IMR-90 (cell line): Measurements from ENCODE around the gene VIPR2. TPM values are rescaled to one million over a fixed set of nuclear protein-coding genes. Genes with fewer than 3 reads are reported as not detected.

ENCODE experiments used
- ATAC-seq: fragments of 200-7000 bp; cut with Tn5 transposase; 2 replicates; pipeline ENCODE4 v1.9.1; 2020; ENCODE audit warnings: low read depth, mild to moderate bottlenecking, moderate library complexity
- BruUV-seq: library from RNA; stranded (reverse); fragments of 400-500 nt; replicated peaks from 2 replicates; lab custom pipeline; 2021; lab: Mats Ljungman, UMichigan
- CTCF ChIA-PET: fragments of 300-600 bp; formaldehyde crosslinking; extraction: SDS; loops from one replicate; lab custom pipeline; 2021; ENCODE audit warnings: antibody characterized with exemption; lab: Yijun Ruan, JAX
- POLR2A ChIA-PET: fragments of 300-600 bp; sonication (Branson Sonifier 250); formaldehyde crosslinking; loops from one replicate; lab custom pipeline; 2022; ENCODE audit warnings: antibody characterized with exemption; ENCODE audit not compliant: unreplicated experiment; lab: Charles Lee
- DNase-seq: peaks from one replicate; pipeline ENCODE4 v3.0.0; 2013
- H2AFZ ChIP-seq: replicated peaks from 2 replicates; pipeline ENCODE3; 2013; ENCODE audit warnings: low read length, mild to moderate bottlenecking; ENCODE audit not compliant: poor library complexity
- H2AK5ac ChIP-seq: 2 replicates; pipeline ENCODE4 v1.6.1; 2013; ENCODE audit warnings: low read depth, low read length, inconsistent platforms
- H2AK9ac ChIP-seq: replicated peaks from 2 replicates; pipeline ENCODE3; 2013; ENCODE audit warnings: mild to moderate bottlenecking, low read depth, low read length, moderate library complexity; ENCODE audit not compliant: poor library complexity
- H2BK120ac ChIP-seq: 2 replicates; pipeline ENCODE4 v1.6.1; 2013; ENCODE audit warnings: low read depth, low read length, inconsistent platforms
- H2BK15ac ChIP-seq: 3 replicates; pipeline ENCODE4 v1.6.1; 2013; ENCODE audit warnings: low read depth, low read length, inconsistent platforms
- H2BK20ac ChIP-seq: 2 replicates; pipeline ENCODE4 v1.6.1; 2013; ENCODE audit warnings: low read depth, mild to moderate bottlenecking, inconsistent platforms, low read length, moderate library complexity
- H2BK5ac ChIP-seq: 2 replicates; pipeline ENCODE4 v1.6.1; 2013; ENCODE audit warnings: mild to moderate bottlenecking, low read depth, low read length, inconsistent platforms; ENCODE audit not compliant: poor library complexity, severe bottlenecking
- H3K14ac ChIP-seq: replicated peaks from 2 replicates; pipeline ENCODE4 v1.6.1; 2013; ENCODE audit warnings: low read depth, low read length, inconsistent platforms
- H3K18ac ChIP-seq: 2 replicates; pipeline ENCODE4 v1.6.1; 2013; ENCODE audit warnings: low read depth, low read length, control low read depth
- H3K23ac ChIP-seq: 2 replicates; pipeline ENCODE4 v1.6.1; 2013; ENCODE audit warnings: low read depth, low read length, inconsistent platforms
- H3K27ac ChIP-seq: 2 replicates; pipeline ENCODE4 v1.5.1; 2013; ENCODE audit warnings: mild to moderate bottlenecking, control low read depth, low read length; ENCODE audit not compliant: insufficient read depth
- H3K27me3 ChIP-seq: 2 replicates; pipeline ENCODE4 v1.6.1; 2013; ENCODE audit warnings: low read length; ENCODE audit not compliant: control insufficient read depth, insufficient read depth
- H3K36me3 ChIP-seq: 2 replicates; pipeline ENCODE4 v1.6.1; 2013; ENCODE audit warnings: low read length, mixed read lengths; ENCODE audit not compliant: control insufficient read depth, insufficient read depth
- H3K4ac ChIP-seq: 2 replicates; pipeline ENCODE4 v1.6.1; 2013; ENCODE audit warnings: low read depth, low read length, inconsistent platforms
- H3K4me1 ChIP-seq: 2 replicates; pipeline ENCODE4 v1.6.1; 2013; ENCODE audit warnings: low read length, mixed read lengths; ENCODE audit not compliant: control insufficient read depth, insufficient read depth
- H3K4me2 ChIP-seq: 2 replicates; pipeline ENCODE4 v1.6.1; 2013; ENCODE audit warnings: low read depth, mild to moderate bottlenecking, control low read depth, low read length, moderate library complexity
- H3K4me3 ChIP-seq: 2 replicates; pipeline ENCODE4 v1.5.1; 2013; ENCODE audit warnings: low read depth, mild to moderate bottlenecking, control low read depth, low read length, moderate library complexity; ENCODE audit not compliant: insufficient read depth
- H3K56ac ChIP-seq: 2 replicates; pipeline ENCODE4 v1.6.1; 2013; ENCODE audit warnings: low read length, inconsistent platforms; ENCODE audit not compliant: insufficient read depth; ENCODE audit errors: extremely low read depth
- H3K79me1 ChIP-seq, 2 experiments: 2 replicates each; pipeline ENCODE4 v1.6.1; 2013; ENCODE audit warnings: low read length in 2 of 2, inconsistent platforms in 1 of 2, low read depth in 1 of 2
- H3K9ac ChIP-seq: 2 replicates; pipeline ENCODE4 v1.6.1; 2013; ENCODE audit warnings: low read depth, low read length, control low read depth
- H3K9me1 ChIP-seq: 2 replicates; pipeline ENCODE4 v1.6.1; 2013; ENCODE audit warnings: low read length, inconsistent platforms; ENCODE audit not compliant: insufficient read depth
- H3K9me3 ChIP-seq: 2 replicates; pipeline ENCODE4 v1.6.1; 2013; ENCODE audit warnings: low read length; ENCODE audit not compliant: control insufficient read depth, insufficient read depth
- H4K20me1 ChIP-seq: 2 replicates; pipeline ENCODE4 v1.6.1; 2013; ENCODE audit warnings: low read length, inconsistent platforms; ENCODE audit not compliant: insufficient read depth
- H4K5ac ChIP-seq: 2 replicates; pipeline ENCODE4 v1.6.1; 2013; ENCODE audit warnings: mild to moderate bottlenecking, low read depth, low read length, control low read depth
- H4K8ac ChIP-seq, 2 experiments: 2 replicates each; pipeline ENCODE4 v1.6.1; 2013; ENCODE audit warnings: low read depth in 2 of 2, low read length in 2 of 2, control low read depth in 1 of 2, inconsistent platforms in 1 of 2
- H4K91ac ChIP-seq: 2 replicates; pipeline ENCODE4 v1.6.1; 2013; ENCODE audit warnings: low read depth, low read length, inconsistent platforms; ENCODE audit not compliant: insufficient read depth
- BHLHE40 ChIP-seq: fragments of 150-350 bp; IDR thresholded peaks from 2 replicates; pipeline ENCODE4 v1.6.1; 2016; ENCODE audit warnings: mild to moderate bottlenecking, low read depth, low read length
- CEBPB ChIP-seq: IDR thresholded peaks from 2 replicates; pipeline ENCODE4 v1.6.1; 2012; ENCODE audit warnings: low read depth, low read length, improper control_type of control experiment
- CHD1 ChIP-seq: IDR thresholded peaks from 2 replicates; pipeline ENCODE4 v1.6.1; 2012; ENCODE audit warnings: low read depth, low read length, improper control_type of control experiment
- FOS ChIP-seq: fragments of 150-350 bp; IDR thresholded peaks from 2 replicates; pipeline ENCODE4 v1.6.1; 2016; ENCODE audit warnings: low read depth, low read length
- MAFK ChIP-seq: IDR thresholded peaks from 2 replicates; pipeline ENCODE4 v1.6.1; 2012; ENCODE audit warnings: low read depth, low read length, improper control_type of control experiment
- MAZ ChIP-seq: IDR thresholded peaks from 2 replicates; pipeline ENCODE4 v1.6.1; 2012; ENCODE audit warnings: low read depth, mild to moderate bottlenecking, low read length, improper control_type of control experiment, moderate library complexity, borderline replicate concordance
- MXI1 ChIP-seq: IDR thresholded peaks from 2 replicates; pipeline ENCODE4 v1.6.1; 2012; ENCODE audit warnings: low read depth, mild to moderate bottlenecking, low read length, moderate library complexity, borderline replicate concordance
- NFE2L2 ChIP-seq: fragments of 150-350 bp; IDR thresholded peaks from 2 replicates; pipeline ENCODE4 v1.6.1; 2016; ENCODE audit warnings: low read depth, mild to moderate bottlenecking, low read length
- POLR2A ChIP-seq: IDR thresholded peaks from 2 replicates; pipeline ENCODE4 v1.6.1; 2012; ENCODE audit warnings: mild to moderate bottlenecking, low read depth, low read length
- RAD21 ChIP-seq: IDR thresholded peaks from 2 replicates; pipeline ENCODE4 v1.6.1; 2012; ENCODE audit warnings: low read length, improper control_type of control experiment
- RCOR1 ChIP-seq: IDR thresholded peaks from 2 replicates; pipeline ENCODE4 v1.6.1; 2012; ENCODE audit warnings: mild to moderate bottlenecking, low read length, improper control_type of control experiment; ENCODE audit not compliant: insufficient replicate concordance
- RFX5 ChIP-seq: IDR thresholded peaks from 2 replicates; pipeline ENCODE4 v1.8.0; 2012; ENCODE audit warnings: low read depth, mild to moderate bottlenecking, low read length, moderate library complexity
- WGBS, 2 experiments: methylation state at CpG; one replicate each; pipeline versions ENCODE4 v1.1.5 to v1.1.7; 2013; ENCODE audit warnings: missing lambda C conversion rate in 2 of 2; ENCODE audit not compliant: insufficient read length in 1 of 2; ENCODE audit errors: extremely low coverage in 2 of 2; 5-methylcytosine and 5-hydroxymethylcytosine counted together
- dilution Hi-C: fragments of 300-500 bp; cut with HindIII; formaldehyde crosslinking; loops from one replicate; pipeline ENCODE4 v1.14.3; 2018; ENCODE audit warnings: low sequenced_read_pairs; ENCODE audit not compliant: unreplicated experiment
- in situ Hi-C: fragments of 300-500 bp; cut with MboI; formaldehyde crosslinking; loops from 3 replicates; pipeline ENCODE4 v1.14.3; 2019; ENCODE audit warnings: low sequenced_read_pairs, inconsistent platforms, mixed read lengths
- intact Hi-C: fragments of 100-400 bp; cut with micrococcal nuclease; formaldehyde crosslinking; loops from 2 replicates; pipeline ENCODE4 v1.10.0; 2022
- polyA plus RNA-seq, 3 experiments: library from polyadenylated mRNA; depleted of rRNA; stranded (reverse); fragments of >200 nt; gene quantifications; 2 replicates each; pipeline ENCODE4 v1.2.3, GENCODE V29; 2012; ENCODE audit warnings: low replicate concordance in 1 of 3
- total RNA-seq: library from RNA; depleted of rRNA; stranded (reverse); fragments of >200 nt; gene quantifications from 2 replicates; pipeline ENCODE4 v1.2.3, GENCODE V29; 2012
- TF ChIP-seq, protein P1 (sequence below): conservative IDR thresholded peaks from 2 replicates; pipeline ENCODE4 v1.5.1; 2012; ENCODE audit warnings: mild to moderate bottlenecking, low read depth, low read length, improper control_type of control experiment
- TF ChIP-seq, protein P2 (sequence below): fragments of 150-350 bp; IDR thresholded peaks from 2 replicates; pipeline ENCODE4 v1.6.1; 2016; ENCODE audit warnings: low read depth, mild to moderate bottlenecking, low read length, moderate library complexity, borderline replicate concordance

Gene VIPR2
- total and polyA plus RNA-seq, 2 of the 4 experiments (the other 2 are of a cell fraction) = not detected

GRCh38 chr7:159108491-159108890 is 36.2 kb downstream of the VIPR2 start:
- Histone ChIP-seq H3K4ac (no peak overlapping the region), H3K14ac (no peak overlapping the region), H3K23ac (no peak overlapping the region), H2BK15ac (no peak overlapping the region), H2BK120ac (no peak overlapping the region), H4K91ac (no peak overlapping the region), H3K27ac (no peak overlapping the region), H3K9me3 (peaks cover 38% of the 10 kb centered on the region), H4K5ac (no peak overlapping the region), H3K9ac (no peak overlapping the region), H3K9me1 (no peaks in the 10 kb centered on the region), H2AK9ac (no peak overlapping the region), H2BK5ac (no peak overlapping the region), H3K36me3 (no peaks in the 10 kb centered on the region), H2BK20ac (no peak overlapping the region), H3K4me1 (no peaks in the 10 kb centered on the region), H4K20me1 (no peaks in the 10 kb centered on the region), H4K8ac (no peak overlapping the region), H3K56ac (no peak overlapping the region), H3K18ac (no peak overlapping the region), H3K4me3 (no peak overlapping the region), H2AFZ (no peak overlapping the region), H3K4me2 (no peak overlapping the region), H3K27me3 (no peaks in the 10 kb centered on the region), H3K79me1 (no peaks in the 10 kb centered on the region), H2AK5ac (no peak overlapping the region)
- ChIA-PET POLR2A (no interaction called here), CTCF (no interaction called here)
- BruUV-seq = no TSS peak
- intact Hi-C loops = no loop called here
- 50% methylated on average over 1 of the region's 2 CpGs; no CpG with 5 or more reads in 1 of the 2 experiments for WGBS, 2 experiments
- in situ Hi-C loops = no loop called here
- DNase-seq (no peak), ATAC-seq (no peak)
- TF ChIP-seq MAFK (no peak), FOS (no peak), CEBPB (no peak), MAZ (no peak), BHLHE40 (no peak), RAD21 (no peak), POLR2A (no peak), CHD1 (no peak), RFX5 (no peak), NFE2L2 (no peak), MXI1 (no peak), RCOR1 (no peak)
- TF ChIP-seq, protein P1, sequence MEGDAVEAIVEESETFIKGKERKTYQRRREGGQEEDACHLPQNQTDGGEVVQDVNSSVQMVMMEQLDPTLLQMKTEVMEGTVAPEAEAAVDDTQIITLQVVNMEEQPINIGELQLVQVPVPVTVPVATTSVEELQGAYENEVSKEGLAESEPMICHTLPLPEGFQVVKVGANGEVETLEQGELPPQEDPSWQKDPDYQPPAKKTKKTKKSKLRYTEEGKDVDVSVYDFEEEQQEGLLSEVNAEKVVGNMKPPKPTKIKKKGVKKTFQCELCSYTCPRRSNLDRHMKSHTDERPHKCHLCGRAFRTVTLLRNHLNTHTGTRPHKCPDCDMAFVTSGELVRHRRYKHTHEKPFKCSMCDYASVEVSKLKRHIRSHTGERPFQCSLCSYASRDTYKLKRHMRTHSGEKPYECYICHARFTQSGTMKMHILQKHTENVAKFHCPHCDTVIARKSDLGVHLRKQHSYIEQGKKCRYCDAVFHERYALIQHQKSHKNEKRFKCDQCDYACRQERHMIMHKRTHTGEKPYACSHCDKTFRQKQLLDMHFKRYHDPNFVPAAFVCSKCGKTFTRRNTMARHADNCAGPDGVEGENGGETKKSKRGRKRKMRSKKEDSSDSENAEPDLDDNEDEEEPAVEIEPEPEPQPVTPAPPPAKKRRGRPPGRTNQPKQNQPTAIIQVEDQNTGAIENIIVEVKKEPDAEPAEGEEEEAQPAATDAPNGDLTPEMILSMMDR = no peak
- TF ChIP-seq, protein P2, sequence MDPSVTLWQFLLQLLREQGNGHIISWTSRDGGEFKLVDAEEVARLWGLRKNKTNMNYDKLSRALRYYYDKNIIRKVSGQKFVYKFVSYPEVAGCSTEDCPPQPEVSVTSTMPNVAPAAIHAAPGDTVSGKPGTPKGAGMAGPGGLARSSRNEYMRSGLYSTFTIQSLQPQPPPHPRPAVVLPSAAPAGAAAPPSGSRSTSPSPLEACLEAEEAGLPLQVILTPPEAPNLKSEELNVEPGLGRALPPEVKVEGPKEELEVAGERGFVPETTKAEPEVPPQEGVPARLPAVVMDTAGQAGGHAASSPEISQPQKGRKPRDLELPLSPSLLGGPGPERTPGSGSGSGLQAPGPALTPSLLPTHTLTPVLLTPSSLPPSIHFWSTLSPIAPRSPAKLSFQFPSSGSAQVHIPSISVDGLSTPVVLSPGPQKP = no peak
- dilution Hi-C loops = no loop called here
